Endothelial cell of umbilical vein (primary cell): Measurements from ENCODE around the gene NOB1.

Source experiments
- EZH2 ChIP-seq: IDR thresholded peaks from 2 replicates; pipeline ENCODE4 v1.6.1; 2012; ENCODE audit warnings: borderline replicate concordance, low read depth, mild to moderate bottlenecking, moderate library complexity, low read length, inconsistent platforms; ENCODE audit not compliant: severe bottlenecking
- FOS ChIP-seq: IDR thresholded peaks from 2 replicates; pipeline ENCODE4 v1.6.1; 2011; ENCODE audit warnings: mild to moderate bottlenecking, low read length, moderate library complexity, borderline replicate concordance; ENCODE audit not compliant: insufficient read depth
- GATA2 ChIP-seq: IDR thresholded peaks from 2 replicates; pipeline ENCODE4 v1.7.0; 2011; ENCODE audit warnings: low read depth, mild to moderate bottlenecking, moderate library complexity, mixed read lengths, low read length; ENCODE audit not compliant: insufficient read length, insufficient read depth
- MYC ChIP-seq: IDR thresholded peaks from one replicate; pipeline ENCODE4 v1.6.1; 2011; ENCODE audit warnings: mild to moderate bottlenecking, low read depth, low read length
- POLR2A ChIP-seq: IDR thresholded peaks from 2 replicates; pipeline ENCODE4 v1.6.1; 2012; ENCODE audit warnings: low read depth, mild to moderate bottlenecking, control low read depth, low read length
- POLR2AphosphoS5 ChIP-seq: IDR thresholded peaks from 2 replicates; pipeline ENCODE4 v1.6.1; 2012; ENCODE audit warnings: low read depth, mild to moderate bottlenecking, control low read depth, low read length, moderate library complexity; ENCODE audit not compliant: insufficient read depth
- TF ChIP-seq, protein P1 (sequence below), 2 donors: IDR thresholded peaks; 1 replicate in 1 of 2; 2 replicates in 1 of 2; pipeline ENCODE4 v1.5.1; 2011; ENCODE audit warnings: low read length in 2 of 2, mild to moderate bottlenecking in 2 of 2, moderate library complexity in 2 of 2, control low read depth in 1 of 2, inconsistent platforms in 1 of 2, low read depth in 1 of 2; ENCODE audit not compliant: insufficient read depth in 1 of 2; ENCODE audit errors: extremely low read depth in 1 of 2
- TF ChIP-seq, protein P2 (sequence below): IDR thresholded peaks from 2 replicates; pipeline ENCODE4 v1.6.1; 2011; ENCODE audit not compliant: insufficient read depth, insufficient read length

DNA sequence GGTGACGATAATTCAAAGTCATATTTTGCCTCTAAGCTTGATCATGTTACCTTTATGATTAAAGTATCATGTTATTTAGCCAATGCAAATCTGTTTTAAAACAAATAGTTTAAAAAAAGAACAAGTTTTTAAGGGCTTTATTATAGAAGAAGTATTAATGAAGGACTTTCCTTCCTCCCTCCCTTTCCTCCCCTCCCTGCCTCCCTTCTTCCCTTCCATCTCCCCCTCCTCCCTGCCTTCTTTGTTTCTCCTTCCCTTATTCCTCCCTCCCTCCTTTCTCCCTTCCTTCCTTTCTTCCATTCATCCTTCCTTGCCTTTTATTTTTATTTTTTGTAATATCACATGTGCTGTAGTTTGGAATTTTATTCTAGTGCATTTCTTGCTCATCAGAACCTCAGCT is 54.8 kb downstream of the NOB1 start:
- TF ChIP-seq POLR2A (no peak), EZH2 (no peak), FOS (no peak), GATA2 (no peak), MYC (no peak), POLR2AphosphoS5 (no peak)
- TF ChIP-seq, protein P1, sequence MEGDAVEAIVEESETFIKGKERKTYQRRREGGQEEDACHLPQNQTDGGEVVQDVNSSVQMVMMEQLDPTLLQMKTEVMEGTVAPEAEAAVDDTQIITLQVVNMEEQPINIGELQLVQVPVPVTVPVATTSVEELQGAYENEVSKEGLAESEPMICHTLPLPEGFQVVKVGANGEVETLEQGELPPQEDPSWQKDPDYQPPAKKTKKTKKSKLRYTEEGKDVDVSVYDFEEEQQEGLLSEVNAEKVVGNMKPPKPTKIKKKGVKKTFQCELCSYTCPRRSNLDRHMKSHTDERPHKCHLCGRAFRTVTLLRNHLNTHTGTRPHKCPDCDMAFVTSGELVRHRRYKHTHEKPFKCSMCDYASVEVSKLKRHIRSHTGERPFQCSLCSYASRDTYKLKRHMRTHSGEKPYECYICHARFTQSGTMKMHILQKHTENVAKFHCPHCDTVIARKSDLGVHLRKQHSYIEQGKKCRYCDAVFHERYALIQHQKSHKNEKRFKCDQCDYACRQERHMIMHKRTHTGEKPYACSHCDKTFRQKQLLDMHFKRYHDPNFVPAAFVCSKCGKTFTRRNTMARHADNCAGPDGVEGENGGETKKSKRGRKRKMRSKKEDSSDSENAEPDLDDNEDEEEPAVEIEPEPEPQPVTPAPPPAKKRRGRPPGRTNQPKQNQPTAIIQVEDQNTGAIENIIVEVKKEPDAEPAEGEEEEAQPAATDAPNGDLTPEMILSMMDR (IDR thresholded peaks at IDR 0.05; ENCODE audit: extremely low read depth in 1 of 2, insufficient read depth in 1 of 2, low read depth in 1 of 2, low read length in 2 of 2), result no peak
- TF ChIP-seq, protein P2, sequence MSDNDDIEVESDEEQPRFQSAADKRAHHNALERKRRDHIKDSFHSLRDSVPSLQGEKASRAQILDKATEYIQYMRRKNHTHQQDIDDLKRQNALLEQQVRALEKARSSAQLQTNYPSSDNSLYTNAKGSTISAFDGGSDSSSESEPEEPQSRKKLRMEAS, result no peak
